COLO668 (cell line): Measurements from ENCODE around the gene MYO18A.
"Not testable (repeated sequence)": the region's sequence is repeated elsewhere in the genome, so short reads cannot be mapped to it uniquely, and the experiment has no call there.

Experiments used
- DNase-seq: peaks from one replicate; lab custom pipeline; 2025; ENCODE audit not compliant: unreplicated experiment; lab: John Stamatoyannopoulos, UW

MYO18A gene

DNA sequence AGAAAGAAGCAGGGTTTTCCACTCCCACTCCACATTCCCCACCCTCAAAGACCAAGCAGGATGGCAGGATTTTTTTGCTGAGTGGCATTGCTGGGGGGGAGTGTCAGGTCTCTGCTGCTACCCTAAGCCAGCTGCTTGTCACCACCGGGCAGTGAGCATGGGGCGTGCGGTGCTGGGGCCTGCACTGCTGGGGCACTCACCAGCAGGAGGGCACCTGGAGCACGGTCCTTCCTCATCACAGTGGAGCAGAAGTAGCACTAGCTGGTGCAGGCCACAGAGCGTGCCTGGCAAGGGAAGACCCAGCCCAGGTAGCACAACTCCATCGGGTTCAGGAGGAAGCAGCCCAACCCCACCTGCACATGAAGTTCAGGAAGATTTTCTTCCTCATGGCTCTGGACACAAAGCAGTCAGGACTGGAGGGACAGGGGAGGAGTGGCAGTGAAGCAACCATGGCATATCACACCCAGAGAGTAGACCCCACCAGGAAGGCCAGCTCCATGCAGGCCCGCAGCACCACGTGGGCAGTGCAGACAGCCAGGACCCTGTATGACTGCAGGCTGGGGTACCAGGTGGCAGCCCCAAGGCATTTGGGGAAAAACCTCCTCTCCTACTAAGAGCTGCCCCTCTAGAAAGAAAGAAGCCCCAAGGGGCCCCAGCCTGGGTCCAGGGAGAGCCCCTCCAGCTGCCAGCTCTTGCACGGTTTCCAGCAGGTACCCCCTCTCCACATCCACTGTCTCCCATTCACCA lies 16.7 kb upstream of the MYO18A start:
- no peak for DNase-seq

GRCh38 chr17:29195465-29196081 lies 15.4 kb upstream of the MYO18A start:
- DNase-seq = no peak

- no peak for DNase-seq
Observed at GRCh38 chr17:29194669-29195068, 14.5 kb upstream of the MYO18A start.

GRCh38 chr17:29193146-29193545 lies 12.9 kb upstream of the MYO18A start:
- DNase-seq = no peak

GRCh38 chr17:29190592-29191207 lies 10.5 kb upstream of the MYO18A start:
- DNase-seq = no peak

DNA sequence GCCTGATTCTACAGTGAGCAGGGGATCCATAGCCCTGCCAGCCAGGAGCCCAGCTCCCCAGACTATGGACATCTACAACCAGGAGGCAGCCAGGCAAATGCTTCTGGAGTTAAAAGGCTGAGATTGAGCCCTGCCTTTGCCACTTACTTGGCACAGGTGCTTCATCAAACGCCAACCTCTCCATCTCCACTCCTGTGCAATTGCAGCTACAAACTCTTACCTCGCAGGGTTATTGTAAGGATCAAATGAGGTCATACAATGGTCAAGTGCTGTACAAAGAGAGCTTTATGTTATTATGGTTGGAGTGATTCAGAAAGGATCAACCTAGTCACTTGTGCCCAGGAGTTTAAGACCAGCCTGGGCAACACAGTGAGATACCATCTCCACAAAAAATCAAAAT lies 9.8 kb upstream of the MYO18A start:
- DNase-seq = no peak

DNA sequence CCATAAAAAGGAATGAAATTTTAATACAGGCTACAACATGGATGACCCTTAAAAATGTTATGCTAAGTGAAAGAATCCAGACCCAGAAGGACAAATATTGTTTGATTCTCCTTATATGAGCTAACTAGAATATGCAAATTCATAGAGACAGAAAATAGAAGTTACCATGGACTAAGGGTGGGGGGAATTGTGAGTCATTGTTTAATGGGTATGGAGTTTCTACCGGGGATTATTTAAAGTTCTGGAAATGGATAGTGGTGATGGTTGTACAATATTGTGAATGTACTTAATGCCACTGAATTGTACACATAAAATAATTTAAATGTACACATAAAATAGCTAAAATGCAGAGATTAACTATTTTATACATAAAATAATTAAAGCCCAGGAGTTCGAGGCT lies 9.2 kb upstream of the MYO18A start:
- no peak for DNase-seq

- DNase-seq = no peak
Observed at GRCh38 chr17:29181226-29181625, 1.0 kb upstream of the MYO18A start.

GRCh38 chr17:29180788-29181160 lies 576 bp upstream of the MYO18A start:
- no peak for DNase-seq

DNA sequence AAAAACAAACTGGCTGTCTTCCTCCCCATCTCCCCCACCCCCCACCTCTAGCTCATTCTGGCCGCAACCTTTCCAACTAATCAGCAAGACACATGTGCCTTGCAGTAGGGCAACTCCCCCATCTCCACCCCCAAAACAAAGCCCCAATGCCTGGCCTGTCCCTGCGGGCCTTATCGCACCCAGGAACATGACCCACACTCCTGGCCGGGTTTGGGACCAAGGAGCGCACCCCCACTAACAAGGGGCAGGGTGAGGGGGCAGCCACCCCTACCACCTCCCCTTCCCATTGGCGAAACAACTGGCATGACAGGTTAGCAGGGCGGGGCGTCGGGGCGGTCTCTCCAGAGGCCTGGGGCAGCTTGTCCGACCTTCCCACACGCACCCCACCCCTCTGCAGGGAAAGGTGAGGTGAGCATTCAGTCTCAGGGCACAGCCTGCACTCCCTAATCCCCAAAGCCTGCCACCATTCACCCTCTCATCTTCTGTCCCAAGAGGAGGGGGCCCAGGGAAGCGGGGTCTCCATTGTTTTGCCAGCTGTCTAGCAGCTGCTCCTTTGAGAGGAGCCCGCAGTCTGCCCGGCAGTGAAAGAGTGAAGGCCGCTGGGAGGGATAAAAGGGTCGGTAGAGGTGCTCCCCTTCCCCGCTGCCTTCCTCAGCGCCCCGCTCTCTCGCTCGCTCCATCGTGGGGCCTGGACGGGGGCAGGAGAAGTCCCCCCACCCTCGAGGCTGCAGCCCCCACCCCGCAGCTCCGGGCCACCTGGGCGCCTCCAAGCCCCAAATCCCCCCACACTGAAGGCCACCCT lies 765 bp downstream of the MYO18A start:
- DNase-seq = peak; percentile 58

- DNase-seq = peak; percentile 43
Observed at GRCh38 chr17:29178750-29179231, 1.4 kb downstream of the MYO18A start.

DNA sequence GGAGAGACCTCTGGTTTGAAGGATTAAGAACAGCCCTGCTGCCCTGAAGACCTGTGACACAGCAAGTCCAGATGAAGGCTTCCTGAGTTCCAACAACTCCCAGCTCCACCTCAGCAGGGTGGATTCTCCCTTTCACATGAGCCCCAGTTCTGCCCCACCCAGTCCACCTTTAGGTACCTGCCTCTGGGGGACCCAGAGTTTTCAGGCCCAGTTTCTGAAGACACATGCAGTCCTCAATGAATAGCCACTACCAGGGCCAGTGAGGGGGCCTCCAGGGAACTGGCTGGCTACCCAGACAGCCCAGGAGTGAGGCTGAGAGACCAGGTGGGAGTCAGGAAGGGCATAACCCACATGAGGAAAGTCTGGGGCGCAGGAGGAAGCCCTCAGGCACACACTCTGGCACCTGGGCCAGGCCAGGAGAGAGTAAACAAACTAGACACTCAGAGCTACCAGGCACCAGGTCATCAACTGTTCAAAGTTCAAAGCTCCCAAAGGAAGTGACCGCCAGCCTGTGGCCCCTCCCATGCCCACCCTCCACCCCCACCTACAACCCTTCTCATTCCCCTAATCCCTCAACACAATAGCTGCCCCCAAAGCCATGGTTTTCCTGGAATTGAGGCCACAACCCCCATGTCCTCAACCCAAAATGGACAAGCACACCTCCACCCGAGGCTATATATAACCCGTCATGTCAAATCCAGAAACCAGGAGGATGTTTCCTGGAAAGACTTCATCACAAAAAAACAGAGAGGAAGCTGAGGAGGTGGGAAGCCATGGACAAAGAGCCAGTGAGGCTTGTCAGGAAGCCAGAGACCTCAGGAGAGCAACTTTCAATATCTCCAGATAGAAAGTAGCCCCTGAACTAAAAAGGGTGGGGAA lies 2.1 kb downstream of the MYO18A start:
- peak; percentile 68 for DNase-seq

GRCh38 chr17:29177541-29177870 lies 2.7 kb downstream of the MYO18A start:
- no peak for DNase-seq

DNA sequence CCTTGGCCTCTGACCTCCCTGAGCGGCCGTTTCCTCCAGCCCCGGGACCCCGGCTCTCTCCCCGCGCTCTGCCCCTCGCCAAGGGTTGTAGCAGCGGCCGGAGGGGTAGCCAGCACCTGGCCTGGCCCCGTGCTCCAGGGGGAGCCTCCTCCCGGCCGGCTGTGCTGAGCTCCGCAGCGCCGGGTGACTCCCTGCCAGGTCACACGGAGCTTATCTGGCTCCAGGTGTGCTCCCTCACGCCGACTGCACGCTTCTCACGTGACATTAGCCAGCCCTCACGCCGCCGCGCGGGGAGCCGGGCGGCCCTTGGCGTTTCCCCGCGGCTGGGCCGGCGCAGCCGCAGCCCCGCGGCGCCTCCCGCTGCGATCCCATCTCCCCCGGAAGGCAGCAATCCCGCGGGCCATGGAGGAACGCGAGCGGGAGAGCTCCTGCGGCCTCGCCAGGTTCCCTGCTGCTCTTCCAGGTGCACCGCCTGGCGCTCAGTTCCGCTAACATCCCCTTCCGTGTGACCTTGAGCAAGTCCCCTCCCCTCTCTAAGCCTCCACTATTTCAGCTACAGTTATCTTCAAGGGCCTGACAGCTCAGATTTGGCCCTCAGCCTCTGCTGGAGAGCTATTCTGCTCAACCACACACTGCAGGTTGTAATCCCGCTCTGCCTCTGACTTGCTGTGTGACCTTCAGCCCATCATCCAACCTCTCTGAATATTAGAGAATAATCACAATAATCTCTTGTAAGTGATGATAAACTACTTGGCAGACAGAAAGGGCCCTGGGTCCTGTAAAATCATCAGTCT lies 3.4 kb downstream of the MYO18A start:
- DNase-seq = peak; percentile 88

GRCh38 chr17:29175349-29175748 lies 4.8 kb downstream of the MYO18A start:
- DNase-seq = no peak

- DNase-seq = no peak
Observed at GRCh38 chr17:29172589-29172988, 7.6 kb downstream of the MYO18A start.

GRCh38 chr17:29170682-29171081 lies 9.5 kb downstream of the MYO18A start:
- no peak for DNase-seq

DNA sequence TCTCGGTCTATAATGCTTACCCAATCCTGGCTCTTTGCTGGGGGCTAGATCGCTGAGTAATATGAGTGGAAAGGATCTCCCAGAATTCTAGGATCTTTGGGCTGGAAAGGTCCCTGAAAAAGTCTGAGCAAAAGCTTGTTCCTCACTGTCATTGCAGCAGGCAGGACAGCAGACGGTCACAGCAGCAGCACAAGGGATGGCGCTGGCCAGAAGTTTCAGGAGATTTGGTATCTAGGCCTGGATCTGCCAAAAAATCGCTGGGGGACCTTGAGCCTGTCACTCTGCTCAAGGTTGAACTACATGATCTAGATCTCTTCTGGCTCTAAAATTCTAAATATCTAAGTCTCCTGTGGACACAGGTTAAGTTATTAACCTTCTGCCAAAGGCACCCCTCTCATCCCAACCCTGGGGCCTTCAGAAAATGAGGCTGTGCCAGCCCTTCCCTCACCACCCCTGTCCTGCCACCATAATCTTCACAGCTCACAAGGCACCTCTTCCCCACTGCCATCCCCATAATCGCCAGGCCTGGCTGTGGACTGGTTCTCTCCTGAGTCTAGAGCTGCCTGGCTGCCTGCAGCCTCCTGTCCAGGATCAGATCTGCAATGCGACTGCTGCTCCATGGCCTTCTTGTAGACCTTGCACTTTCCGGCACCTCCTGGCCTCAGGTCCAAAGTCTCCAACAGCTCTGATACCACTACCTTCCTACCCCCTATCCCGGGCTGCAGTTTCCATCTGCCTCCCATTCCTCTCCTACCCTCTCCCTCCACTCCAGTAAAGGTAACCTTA lies 10.2 kb downstream of the MYO18A start:
- no peak for DNase-seq

DNA sequence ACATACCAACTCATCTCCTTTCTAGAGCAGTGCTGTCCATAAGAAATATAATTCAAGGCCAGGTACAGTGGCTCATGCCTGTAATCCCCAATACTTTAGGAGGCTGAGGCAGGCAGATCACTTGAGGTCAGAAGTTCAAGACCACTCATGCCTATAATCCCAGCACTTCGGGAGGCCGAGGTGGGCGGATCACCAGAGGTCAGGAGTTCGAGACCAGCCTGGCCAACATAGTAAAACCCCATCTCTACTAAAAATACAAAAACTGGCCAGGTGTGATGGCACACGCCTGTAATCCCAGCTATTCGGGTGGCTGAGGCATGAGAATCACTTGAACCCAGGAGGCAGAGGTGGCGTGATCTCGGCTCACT lies 11.5 kb downstream of the MYO18A start:
- not testable (repeated sequence) for DNase-seq
